ENCODE measurements around the gene GSDMA. TPM values are rescaled to one million over a fixed set of nuclear protein-coding genes. Genes with fewer than 3 reads are reported as not detected.
"Not testable (repeated sequence)": the region's sequence is repeated elsewhere in the genome, so short reads cannot be mapped to it uniquely, and the experiment has no call there.

Gene GSDMA
- total RNA-seq, 2 donors from 2014 or later: 0.68 to 1.2 TPM

DNA sequence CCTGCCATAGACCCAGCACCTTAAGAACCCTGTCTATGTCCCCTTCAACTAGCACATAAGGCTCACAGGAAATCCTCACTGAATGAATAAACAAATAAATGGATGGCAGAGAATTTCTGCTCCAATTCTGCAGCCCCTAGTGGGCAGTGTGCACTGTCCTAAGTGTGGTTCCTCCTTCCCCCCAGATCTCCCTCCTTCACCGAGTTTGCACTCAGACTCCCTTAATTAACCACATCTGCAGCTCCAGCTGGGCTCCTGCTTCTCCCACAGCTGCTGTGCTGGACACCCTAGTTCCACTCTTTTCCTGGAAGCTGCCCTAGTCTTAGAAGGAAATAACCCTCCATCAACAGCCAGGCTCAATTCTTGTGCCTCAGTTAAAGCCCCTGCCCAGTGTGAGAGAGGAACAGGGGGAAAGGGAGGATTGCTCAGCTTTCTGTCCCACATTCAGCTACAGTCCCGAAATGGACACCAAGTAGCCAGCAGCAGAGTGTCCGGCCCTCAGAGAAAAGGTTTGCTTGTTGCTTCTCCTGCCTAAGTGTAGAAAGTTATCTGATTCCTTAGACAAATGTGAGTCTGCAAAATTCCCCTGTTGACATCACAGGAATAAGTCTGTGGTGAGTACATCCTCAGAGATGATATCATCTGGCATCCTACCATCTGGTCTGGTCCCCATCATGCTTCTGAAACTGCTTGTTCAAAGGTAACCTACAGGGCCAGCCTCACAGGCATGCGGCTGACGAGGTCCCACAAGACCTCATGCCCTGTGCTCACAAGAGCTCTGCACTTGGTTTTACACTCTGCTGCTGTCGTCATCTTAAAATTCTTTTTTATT, 23.0 kb upstream of the GSDMA start:
- ATAC-seq (ENCODE audit: insufficient number of reproducible peaks, low FRiP score, low read depth) (no peak), DNase-seq (ENCODE audit: low spot score) (no peak)
- no peaks in the 10 kb centered on the region for H3K36me3 ChIP-seq
- TF ChIP-seq, protein P1, sequence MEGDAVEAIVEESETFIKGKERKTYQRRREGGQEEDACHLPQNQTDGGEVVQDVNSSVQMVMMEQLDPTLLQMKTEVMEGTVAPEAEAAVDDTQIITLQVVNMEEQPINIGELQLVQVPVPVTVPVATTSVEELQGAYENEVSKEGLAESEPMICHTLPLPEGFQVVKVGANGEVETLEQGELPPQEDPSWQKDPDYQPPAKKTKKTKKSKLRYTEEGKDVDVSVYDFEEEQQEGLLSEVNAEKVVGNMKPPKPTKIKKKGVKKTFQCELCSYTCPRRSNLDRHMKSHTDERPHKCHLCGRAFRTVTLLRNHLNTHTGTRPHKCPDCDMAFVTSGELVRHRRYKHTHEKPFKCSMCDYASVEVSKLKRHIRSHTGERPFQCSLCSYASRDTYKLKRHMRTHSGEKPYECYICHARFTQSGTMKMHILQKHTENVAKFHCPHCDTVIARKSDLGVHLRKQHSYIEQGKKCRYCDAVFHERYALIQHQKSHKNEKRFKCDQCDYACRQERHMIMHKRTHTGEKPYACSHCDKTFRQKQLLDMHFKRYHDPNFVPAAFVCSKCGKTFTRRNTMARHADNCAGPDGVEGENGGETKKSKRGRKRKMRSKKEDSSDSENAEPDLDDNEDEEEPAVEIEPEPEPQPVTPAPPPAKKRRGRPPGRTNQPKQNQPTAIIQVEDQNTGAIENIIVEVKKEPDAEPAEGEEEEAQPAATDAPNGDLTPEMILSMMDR (IDR thresholded peaks at IDR 0.05): no peak
- H3K27me3 ChIP-seq (replicated peaks; ENCODE audit: insufficient read depth): no peaks in the 10 kb centered on the region
- H3K4me3 ChIP-seq: no peak overlapping the region
- H3K4me1 ChIP-seq (ENCODE audit: control insufficient read depth in 1 of 2, low read depth in 2 of 2): no peaks in the 10 kb centered on the region
- no peaks in the 10 kb centered on the region for H3K9me3 ChIP-seq
- H3K27ac ChIP-seq: no peak overlapping the region

DNA sequence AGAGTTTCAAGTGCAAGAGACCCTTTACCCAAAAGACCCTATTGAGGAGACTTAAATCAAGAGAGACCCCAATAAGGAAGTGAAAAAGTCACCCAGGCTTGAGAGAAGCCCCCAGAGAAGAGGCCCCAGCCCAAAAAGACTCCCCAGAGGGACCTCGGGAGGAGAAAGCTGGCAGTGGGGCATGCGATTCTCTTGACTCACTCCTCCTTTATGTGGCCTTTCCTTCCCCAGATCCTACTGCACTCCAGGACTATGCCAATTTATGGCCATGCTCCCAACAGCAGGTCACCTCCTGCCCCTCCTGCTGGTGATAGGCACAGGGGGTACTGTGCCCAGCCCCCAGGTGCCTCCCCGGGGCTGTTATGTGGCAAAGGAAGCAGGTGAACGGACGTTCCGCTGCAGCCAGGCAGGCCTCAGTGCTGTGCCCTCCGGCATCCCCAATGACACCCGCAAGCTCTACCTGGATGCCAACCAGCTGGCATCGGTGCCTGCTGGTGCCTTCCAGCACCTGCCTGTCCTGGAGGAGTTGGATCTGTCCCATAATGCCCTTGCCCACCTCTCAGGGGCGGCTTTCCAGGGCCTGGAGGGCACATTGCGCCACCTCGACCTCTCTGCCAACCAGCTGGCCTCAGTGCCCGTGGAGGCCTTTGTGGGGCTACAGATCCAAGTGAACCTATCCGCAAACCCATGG, 19.0 kb upstream of the GSDMA start:
- no peaks in the 10 kb centered on the region for H3K36me3 ChIP-seq
- TF ChIP-seq, protein P1 (IDR thresholded peaks at IDR 0.05): no peak
- no peaks in the 10 kb centered on the region for H3K4me1 ChIP-seq (ENCODE audit: control insufficient read depth in 1 of 2, low read depth in 2 of 2)
- ATAC-seq (ENCODE audit: insufficient number of reproducible peaks, low FRiP score, low read depth): no peak
- DNase-seq (ENCODE audit: low spot score): no peak
- H3K27ac ChIP-seq: no peak overlapping the region
- H3K9me3 ChIP-seq: no peaks in the 10 kb centered on the region
- no peak overlapping the region for H3K4me3 ChIP-seq
- no peaks in the 10 kb centered on the region for H3K27me3 ChIP-seq (replicated peaks; ENCODE audit: insufficient read depth)

DNA sequence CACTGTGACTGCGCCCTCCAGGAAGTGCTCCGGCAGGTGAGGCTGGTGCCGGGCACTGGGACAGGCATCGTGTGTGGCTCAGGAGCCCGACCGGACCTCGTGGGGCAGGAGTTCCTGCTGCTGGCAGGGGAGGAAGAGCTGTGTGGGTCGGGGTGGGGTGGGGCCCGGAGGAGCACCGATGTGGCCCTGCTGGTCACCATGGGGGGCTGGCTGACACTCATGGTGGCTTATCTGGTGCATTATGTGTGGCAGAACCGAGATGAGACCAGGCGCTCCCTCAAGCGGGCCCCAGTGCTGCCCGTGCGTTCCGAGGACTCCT, 18.5 kb upstream of the GSDMA start:
- H3K9me3 ChIP-seq: no peaks in the 10 kb centered on the region
- no peak overlapping the region for H3K27ac ChIP-seq
- DNase-seq (ENCODE audit: low spot score) (no peak), ATAC-seq (ENCODE audit: insufficient number of reproducible peaks, low FRiP score, low read depth) (no peak)
- H3K36me3 ChIP-seq: no peaks in the 10 kb centered on the region
- no peaks in the 10 kb centered on the region for H3K27me3 ChIP-seq (replicated peaks; ENCODE audit: insufficient read depth)
- H3K4me3 ChIP-seq: no peak overlapping the region
- TF ChIP-seq, protein P1 (IDR thresholded peaks at IDR 0.05): no peak
- H3K4me1 ChIP-seq (ENCODE audit: control insufficient read depth in 1 of 2, low read depth in 2 of 2): no peaks in the 10 kb centered on the region

DNA sequence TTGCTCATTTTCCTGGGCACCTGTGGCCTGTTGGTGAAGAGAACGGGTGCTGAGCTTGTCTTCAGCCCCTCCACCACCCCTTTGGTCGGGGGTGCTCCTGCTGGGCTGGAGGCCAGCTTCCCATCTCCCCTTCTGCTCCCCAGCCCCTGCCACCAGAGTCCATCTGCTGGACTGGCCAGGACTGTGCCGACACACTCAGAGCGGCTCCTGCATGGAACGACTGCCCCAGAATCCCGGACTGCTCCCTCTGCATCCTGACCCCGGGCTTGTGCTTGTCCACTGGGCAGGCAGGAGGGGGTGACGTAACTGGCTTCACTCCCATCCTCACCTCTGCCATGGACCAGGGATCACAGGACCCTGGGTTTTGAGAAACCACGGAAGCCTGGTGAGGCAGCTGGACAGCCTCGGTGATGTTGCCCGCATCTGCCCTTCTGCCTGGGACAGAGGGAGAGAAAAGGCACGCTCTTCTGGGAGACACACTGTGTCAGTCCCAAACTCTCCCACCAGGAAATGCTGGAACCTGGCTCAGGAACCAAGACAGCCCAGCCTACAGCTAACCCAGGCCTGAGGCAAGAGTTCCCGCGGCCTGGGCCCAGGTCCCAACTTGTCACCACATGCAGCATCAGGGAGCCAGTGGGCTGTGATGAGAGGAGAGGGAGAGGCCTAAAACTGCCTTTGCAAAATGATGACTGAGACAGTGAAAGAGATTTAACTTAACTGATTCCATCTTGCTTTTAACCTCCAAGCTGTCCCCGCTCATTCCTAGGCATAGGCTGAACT, 16.1 kb upstream of the GSDMA start:
- Histone ChIP-seq H3K4me3 (no peak overlapping the region), H3K27ac (no peak overlapping the region), H3K36me3 (no peaks in the 10 kb centered on the region), H3K4me1 (ENCODE audit: control insufficient read depth in 1 of 2, low read depth in 2 of 2) (no peaks in the 10 kb centered on the region), H3K9me3 (no peaks in the 10 kb centered on the region), H3K27me3 (replicated peaks; ENCODE audit: insufficient read depth) (no peaks in the 10 kb centered on the region)
- ATAC-seq (ENCODE audit: insufficient number of reproducible peaks, low FRiP score, low read depth): no peak
- DNase-seq (ENCODE audit: low spot score): no peak
- TF ChIP-seq, protein P1 (IDR thresholded peaks at IDR 0.05): no peak

DNA sequence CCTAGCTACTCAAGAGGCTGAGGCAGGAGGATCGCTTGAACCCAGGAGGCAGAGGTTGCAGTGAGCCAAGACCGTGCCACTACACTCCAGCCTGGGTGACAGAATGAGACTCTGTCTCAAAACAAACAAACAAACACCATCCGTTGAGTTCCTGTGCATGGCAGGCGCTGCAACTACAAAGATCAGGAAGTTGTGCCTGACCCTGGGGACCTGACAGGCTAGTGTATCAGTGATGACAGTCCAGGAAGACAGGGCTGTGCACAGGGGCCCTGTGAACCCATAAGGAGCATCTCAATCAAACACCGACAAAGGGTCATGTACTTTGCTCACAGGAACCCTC, 14.3 kb upstream of the GSDMA start:
- not testable (repeated sequence) for DNase-seq (ENCODE audit: low spot score); H3K4me1 ChIP-seq (ENCODE audit: control insufficient read depth in 1 of 2, low read depth in 2 of 2); ATAC-seq (ENCODE audit: insufficient number of reproducible peaks, low FRiP score, low read depth); H3K9me3 ChIP-seq; H3K27me3 ChIP-seq (replicated peaks; ENCODE audit: insufficient read depth); H3K27ac ChIP-seq; H3K36me3 ChIP-seq; H3K4me3 ChIP-seq

All from thoracic aorta (tissue), 2 donors.